GM21576 (cell line): ENCODE data around the gene ACAP3.
A peak's percentile ranks its signal among the peaks of the same experiment; 100 is the strongest.
"Not testable (repeated sequence)": the region's sequence is repeated elsewhere in the genome, so short reads cannot be mapped to it uniquely, and the experiment has no call there.

Source experiments
- ATAC-seq: cut with Tn5 transposase; IDR thresholded peaks from one replicate; pipeline ENCODE4 v1.9.1; 2021; ENCODE audit warnings: mild to moderate bottlenecking, moderate library complexity; ENCODE audit not compliant: unreplicated experiment

ACAP3 gene

GRCh38 chr1:1330366-1331067 is 22.8 kb upstream of the ACAP3 start:
- ATAC-seq: no peak

GRCh38 chr1:1329304-1330210 is 21.8 kb upstream of the ACAP3 start:
- ATAC-seq: no peak

- ATAC-seq: no peak
Observed at GRCh38 chr1:1328254-1328653, 20.5 kb upstream of the ACAP3 start.

- no peak for ATAC-seq
Observed at GRCh38 chr1:1327291-1327690, 19.6 kb upstream of the ACAP3 start.

- no peak for ATAC-seq
Observed at GRCh38 chr1:1326075-1326605, 18.4 kb upstream of the ACAP3 start.

GRCh38 chr1:1325288-1326074 is 17.8 kb upstream of the ACAP3 start:
- ATAC-seq: no peak

GRCh38 chr1:1324524-1325287 is 17.0 kb upstream of the ACAP3 start, which contains the start of the genes CPTP and INTS11:
Gene CPTP (plus strand): TSS chr1:1324802. CDS start chr1:1326911, 2,109 bp downstream.
Gene INTS11 (minus strand): TSS chr1:1324660. CDS start chr1:1324608, 52 bp downstream.
- peak; percentile 76 for ATAC-seq

- ATAC-seq: peak; percentile 9
Observed at GRCh38 chr1:1324084-1324523, 16.4 kb upstream of the ACAP3 start.

- ATAC-seq: no peak
Observed at GRCh38 chr1:1322952-1323351, 15.2 kb upstream of the ACAP3 start.

GRCh38 chr1:1322418-1322817 is 14.7 kb upstream of the ACAP3 start:
- no peak for ATAC-seq

- ATAC-seq: no peak
Observed at GRCh38 chr1:1321477-1321876, 13.7 kb upstream of the ACAP3 start.

- no peak for ATAC-seq
Observed at GRCh38 chr1:1320666-1321448, 13.1 kb upstream of the ACAP3 start.

GRCh38 chr1:1319646-1319941 is 11.9 kb upstream of the ACAP3 start:
- ATAC-seq: no peak

GRCh38 chr1:1318777-1319645 is 11.3 kb upstream of the ACAP3 start:
- no peak for ATAC-seq

- no peak for ATAC-seq
Observed at GRCh38 chr1:1318131-1318652, 10.5 kb upstream of the ACAP3 start.

GRCh38 chr1:1317420-1317819 is 9.7 kb upstream of the ACAP3 start:
- no peak for ATAC-seq

GRCh38 chr1:1316199-1316598 is 8.5 kb upstream of the ACAP3 start:
- ATAC-seq: not testable (repeated sequence)

- ATAC-seq: no peak
Observed at GRCh38 chr1:1315435-1315954, 7.8 kb upstream of the ACAP3 start.
